Activated CD8-positive, alpha-beta memory T cell treated with anti-CD3 and anti-CD28 coated beads for 4 hours (primary cell): ENCODE measurements around the gene ZNF573.

Source experiments
- DNase-seq, 2 donors: peaks; one replicate each; pipeline ENCODE4 v3.0.0-alpha.2; 2020; ENCODE audit warnings: low read depth in 2 of 2

ZNF573 gene

DNA sequence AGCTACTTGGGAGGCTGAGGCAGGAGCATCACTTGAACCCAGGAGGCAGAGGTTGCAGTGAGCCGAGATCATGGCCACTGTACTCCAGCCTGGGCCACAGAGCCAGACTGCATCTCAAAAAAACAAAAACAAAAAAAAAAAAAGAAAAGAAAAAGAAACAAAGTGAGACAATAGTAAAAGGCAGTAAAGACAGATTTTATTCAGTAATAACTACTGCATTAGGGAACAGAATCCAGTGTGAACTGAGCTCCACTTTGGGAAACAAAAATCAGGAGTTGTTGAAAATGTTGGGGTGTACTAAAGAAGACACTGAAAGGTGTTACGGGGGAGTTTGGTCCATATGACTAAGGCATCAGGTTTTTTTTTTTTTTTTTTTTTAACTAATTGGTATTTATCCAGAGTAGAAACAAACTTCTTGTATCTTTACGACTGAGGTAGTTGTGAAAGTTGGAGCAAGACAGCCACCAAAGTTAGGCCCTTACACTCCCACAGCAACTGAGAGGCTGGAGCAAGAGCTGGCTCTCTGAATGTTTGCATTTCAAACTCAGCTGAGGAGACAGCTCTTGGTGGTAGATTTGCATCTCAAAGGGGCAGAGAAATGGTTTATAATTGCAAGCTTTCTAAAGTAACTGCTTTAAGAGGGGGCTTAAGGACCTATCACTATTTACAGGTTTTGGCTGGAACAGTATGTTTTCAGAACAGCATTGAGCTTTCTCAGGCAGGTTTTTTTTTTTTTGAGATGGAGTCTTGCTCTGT, 84.1 kb downstream of the ZNF573 start:
- no peak for DNase-seq

DNA sequence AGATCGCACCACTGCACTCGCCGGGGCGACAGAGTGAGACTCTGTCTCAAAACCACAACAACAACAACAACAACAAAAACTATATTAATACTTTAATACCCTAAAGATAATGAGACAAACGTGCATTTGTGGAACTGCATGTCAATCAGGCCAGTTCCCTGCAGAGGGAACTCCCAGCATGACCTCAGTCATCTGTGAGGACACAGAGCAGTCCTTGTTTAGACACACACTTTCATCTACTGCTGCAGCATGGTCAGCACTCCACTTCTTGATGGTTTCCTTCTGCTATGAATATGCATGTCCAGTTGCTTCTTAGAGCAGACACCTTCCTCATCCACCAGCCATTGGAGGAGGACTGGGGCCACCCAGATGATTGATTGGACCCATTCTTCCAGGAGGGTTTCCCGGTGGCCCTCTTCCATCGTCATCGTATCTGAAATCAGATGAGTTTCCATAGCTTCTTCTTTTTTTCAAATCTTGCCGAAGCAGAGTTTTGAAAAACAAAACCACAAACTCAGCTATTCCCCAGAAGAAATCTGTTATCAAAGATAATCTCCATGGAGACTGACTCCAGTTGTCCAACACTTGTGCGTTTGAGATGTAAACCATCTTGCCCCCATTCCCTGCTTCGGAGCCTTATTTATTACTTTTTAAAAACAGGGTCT, 86.3 kb downstream of the ZNF573 start:
- no peak for DNase-seq

DNA sequence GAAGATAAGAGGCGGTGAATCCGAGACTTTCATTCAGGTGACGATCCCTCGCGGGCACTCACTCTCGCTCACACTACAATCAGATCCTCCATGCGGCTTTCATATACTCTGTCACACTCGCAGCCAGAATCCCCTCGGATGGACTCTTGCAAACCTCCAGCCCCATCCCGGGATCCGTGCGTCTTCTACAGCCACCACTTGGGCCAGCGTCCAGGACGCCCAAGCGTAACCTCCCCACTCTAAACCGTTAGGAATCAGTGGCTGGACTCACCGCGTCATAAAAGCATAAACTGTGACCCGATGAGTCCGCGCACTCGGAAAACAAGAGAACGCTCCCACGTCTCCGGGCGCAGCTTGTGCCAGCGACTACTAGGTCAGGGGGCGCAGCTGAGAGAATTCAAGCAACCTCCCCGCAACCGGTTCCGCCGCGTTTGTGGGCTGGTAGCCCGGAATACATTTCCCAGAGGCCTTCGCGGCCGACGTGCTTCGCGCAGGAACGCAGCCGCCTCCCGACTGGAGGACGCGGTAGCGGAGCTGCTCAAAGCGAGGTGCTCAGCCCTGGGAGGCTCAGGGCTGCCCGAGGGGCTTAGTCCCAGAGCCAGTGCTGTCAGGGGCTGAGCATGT, 87.4 kb downstream of the ZNF573 start:
- DNase-seq, result peak; percentile 56 to 68
